ENCODE data around the gene ETDC.

Gene ETDC

DNA sequence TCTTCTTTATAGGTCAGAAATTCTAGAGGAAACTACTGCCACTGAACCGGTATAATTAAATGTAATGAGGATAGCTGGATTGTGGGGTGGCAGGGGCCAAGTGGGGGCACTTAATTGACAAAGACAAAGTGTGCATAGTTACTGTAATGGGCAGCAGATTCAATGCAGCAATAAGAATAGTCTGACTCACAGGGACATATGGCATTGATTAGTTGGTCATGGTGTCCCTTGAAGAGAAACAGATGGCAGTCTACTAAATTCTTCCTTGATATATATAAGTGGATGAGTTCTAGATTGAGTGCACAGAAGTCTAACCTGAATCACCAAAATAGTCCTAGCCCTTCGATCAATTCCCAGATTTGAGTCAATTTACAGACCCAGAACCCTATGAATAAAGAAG is 31.6 kb downstream of the ETDC start:
- H3K9me3 ChIP-seq (ENCODE audit: control insufficient read depth in 5 of 5, low read length in 5 of 5) = no peaks in the 10 kb centered on the region
- H3K4me3 ChIP-seq (ENCODE audit: low read depth in 1 of 5, low read length in 5 of 5) = peak overlapping the region; percentile 7 to 84 (median 13)
- H3K27ac ChIP-seq (ENCODE audit: low read depth, low read length) = no peak overlapping the region
- no peak overlapping the region for H3K9ac ChIP-seq (ENCODE audit: low read length in 5 of 5)
- H3K27me3 ChIP-seq (ENCODE audit: control insufficient read depth in 5 of 5, insufficient read depth in 4 of 5, low read length in 5 of 5) = peaks cover 0 to 3% (median 0%) of the 10 kb centered on the region in 5 donors
- no peaks in the 10 kb centered on the region for H3K36me3 ChIP-seq (ENCODE audit: control insufficient read depth in 5 of 5, insufficient read depth in 5 of 5, low read length in 5 of 5)
- H3K4me1 ChIP-seq (ENCODE audit: control insufficient read depth in 5 of 5, insufficient read depth in 5 of 5, low read length in 5 of 5) = peaks cover 0 to 61% (median 52%) of the 10 kb centered on the region in 5 donors

DNA sequence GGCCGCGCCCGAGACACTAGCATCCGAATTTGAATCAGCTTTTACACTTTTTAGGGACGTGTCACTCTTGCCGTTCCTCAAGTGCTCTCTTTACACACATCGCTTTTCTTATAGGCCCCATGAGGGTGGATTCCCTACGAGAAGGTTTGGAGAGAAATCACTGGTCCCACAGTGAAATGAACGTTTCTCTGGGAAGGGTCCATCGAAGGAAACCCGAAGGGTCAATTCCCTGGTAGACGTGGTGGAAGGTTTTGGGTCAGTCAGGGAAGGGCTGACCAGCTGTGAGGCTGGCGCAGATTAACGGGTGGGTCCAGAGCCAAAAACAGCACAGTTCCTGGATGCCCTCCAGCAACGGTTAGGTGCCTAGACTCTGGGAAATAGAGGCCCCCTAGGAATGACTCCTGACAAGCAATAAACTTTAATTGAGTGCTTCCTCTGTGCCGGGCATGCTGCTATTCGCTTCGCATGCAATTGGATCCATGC is 35.9 kb downstream of the ETDC start:
- Histone ChIP-seq H3K9me3 (ENCODE audit: control insufficient read depth in 5 of 5, low read length in 5 of 5) (no peaks in the 10 kb centered on the region), H3K36me3 (ENCODE audit: control insufficient read depth in 5 of 5, insufficient read depth in 5 of 5, low read length in 5 of 5) (peaks cover 2 to 17% (median 4%) of the 10 kb centered on the region in 5 donors), H3K27me3 (ENCODE audit: control insufficient read depth in 5 of 5, insufficient read depth in 4 of 5, low read length in 5 of 5) (peaks cover 0 to 2% (median 0%) of the 10 kb centered on the region in 5 donors), H3K27ac (ENCODE audit: low read depth, low read length) (peak overlapping the region; percentile 70), H3K4me1 (ENCODE audit: control insufficient read depth in 5 of 5, insufficient read depth in 5 of 5, low read length in 5 of 5) (peaks cover 0 to 42% (median 39%) of the 10 kb centered on the region in 5 donors), H3K9ac (ENCODE audit: low read length in 5 of 5) (peak overlapping the region; percentile 8 to 81 (median 65)), H3K4me3 (ENCODE audit: low read depth in 1 of 5, low read length in 5 of 5) (peak overlapping the region; percentile 74 to 84 (median 78))

DNA sequence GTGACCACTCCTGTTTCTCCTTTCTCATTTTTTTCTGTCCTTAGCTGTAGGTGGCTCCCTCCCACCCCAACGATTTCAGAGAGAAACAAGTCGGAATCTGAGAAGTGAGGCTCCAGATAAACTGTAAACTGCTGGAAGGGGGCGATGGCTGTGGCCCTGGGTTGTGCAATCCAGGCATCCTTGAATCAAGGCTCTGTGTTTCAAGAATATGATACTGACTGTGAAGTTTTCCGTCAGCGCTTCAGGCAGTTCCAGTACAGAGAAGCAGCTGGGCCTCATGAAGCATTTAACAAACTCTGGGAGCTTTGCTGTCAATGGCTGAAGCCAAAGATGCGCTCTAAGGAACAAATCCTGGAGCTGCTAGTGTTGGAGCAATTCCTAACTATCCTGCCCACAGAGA is 37.7 kb downstream of the ETDC start:
- H3K9ac ChIP-seq (ENCODE audit: low read length in 5 of 5) = no peak overlapping the region
- no peak overlapping the region for H3K27ac ChIP-seq (ENCODE audit: low read depth, low read length)
- H3K36me3 ChIP-seq (ENCODE audit: control insufficient read depth in 5 of 5, insufficient read depth in 5 of 5, low read length in 5 of 5) = peaks cover 3 to 28% (median 10%) of the 10 kb centered on the region in 5 donors
- H3K4me1 ChIP-seq (ENCODE audit: control insufficient read depth in 5 of 5, insufficient read depth in 5 of 5, low read length in 5 of 5) = peaks cover 0 to 24% (median 21%) of the 10 kb centered on the region in 5 donors
- no peaks in the 10 kb centered on the region for H3K9me3 ChIP-seq (ENCODE audit: control insufficient read depth in 5 of 5, low read length in 5 of 5)
- H3K4me3 ChIP-seq (ENCODE audit: low read depth in 1 of 5, low read length in 5 of 5) = no peak overlapping the region
- H3K27me3 ChIP-seq (ENCODE audit: control insufficient read depth in 5 of 5, insufficient read depth in 4 of 5, low read length in 5 of 5) = peaks cover 0 to 2% (median 0%) of the 10 kb centered on the region in 5 donors

DNA sequence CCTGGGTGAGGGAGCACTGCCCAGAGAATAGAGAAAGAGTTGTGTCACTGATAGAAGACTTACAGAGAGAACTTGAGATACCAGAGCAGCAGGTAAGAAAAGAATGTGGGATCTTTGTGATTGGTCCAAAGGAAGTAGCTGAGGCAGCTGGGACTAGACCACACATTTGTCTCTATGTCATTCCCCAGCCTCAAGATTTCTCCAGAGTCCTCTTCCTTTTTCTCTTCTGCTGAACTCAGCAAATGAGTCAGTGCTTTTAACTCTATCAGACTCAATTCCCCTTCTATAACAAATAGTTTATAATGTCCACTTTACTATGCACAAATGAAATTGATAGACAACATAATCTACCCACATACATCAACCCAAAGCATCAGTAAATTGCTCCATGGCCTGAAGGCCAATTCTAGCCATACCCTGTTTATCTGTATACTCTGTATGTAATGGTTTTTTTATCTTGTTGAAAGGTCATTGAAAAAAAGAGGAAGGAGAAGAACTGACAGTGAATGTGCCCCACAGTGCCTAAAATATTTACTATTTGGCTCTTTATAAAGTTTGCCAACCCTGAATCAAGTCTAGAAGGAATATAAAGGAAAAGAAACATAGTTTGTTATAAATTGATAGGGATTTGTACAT is 38.2 kb downstream of the ETDC start:
- peaks cover 0 to 19% (median 16%) of the 10 kb centered on the region in 5 donors for H3K4me1 ChIP-seq (ENCODE audit: control insufficient read depth in 5 of 5, insufficient read depth in 5 of 5, low read length in 5 of 5)
- no peak overlapping the region for H3K4me3 ChIP-seq (ENCODE audit: low read depth in 1 of 5, low read length in 5 of 5)
- H3K27ac ChIP-seq (ENCODE audit: low read depth, low read length) = no peak overlapping the region
- H3K9me3 ChIP-seq (ENCODE audit: control insufficient read depth in 5 of 5, low read length in 5 of 5) = no peaks in the 10 kb centered on the region
- H3K36me3 ChIP-seq (ENCODE audit: control insufficient read depth in 5 of 5, insufficient read depth in 5 of 5, low read length in 5 of 5) = peaks cover 3 to 28% (median 10%) of the 10 kb centered on the region in 5 donors
- no peak overlapping the region for H3K9ac ChIP-seq (ENCODE audit: low read length in 5 of 5)
- peaks cover 0 to 1% (median 0%) of the 10 kb centered on the region in 5 donors for H3K27me3 ChIP-seq (ENCODE audit: control insufficient read depth in 5 of 5, insufficient read depth in 4 of 5, low read length in 5 of 5)

DNA sequence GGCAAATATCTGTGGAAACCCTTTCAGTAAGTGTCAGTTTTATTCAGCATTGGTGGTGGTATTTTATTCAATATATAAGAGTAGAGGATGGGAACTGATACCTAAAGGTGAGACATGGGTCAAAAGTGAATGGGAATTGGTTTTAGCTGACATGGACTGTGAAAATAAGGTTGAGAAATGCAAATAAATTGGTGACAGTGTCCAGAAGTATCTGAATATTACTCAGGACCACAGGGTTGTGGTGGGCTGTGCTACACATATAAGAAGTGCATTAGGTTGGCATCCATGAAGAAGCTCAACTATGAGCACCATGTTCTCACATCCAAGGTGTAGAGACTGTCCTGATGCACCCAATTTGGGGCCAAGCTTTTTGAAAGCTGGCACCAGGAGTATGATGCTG is 45.0 kb downstream of the ETDC start:
- peaks cover 2 to 24% (median 10%) of the 10 kb centered on the region in 5 donors for H3K36me3 ChIP-seq (ENCODE audit: control insufficient read depth in 5 of 5, insufficient read depth in 5 of 5, low read length in 5 of 5)
- no peaks in the 10 kb centered on the region for H3K4me1 ChIP-seq (ENCODE audit: control insufficient read depth in 5 of 5, insufficient read depth in 5 of 5, low read length in 5 of 5)
- no peak overlapping the region for H3K9ac ChIP-seq (ENCODE audit: low read length in 5 of 5)
- no peaks in the 10 kb centered on the region for H3K9me3 ChIP-seq (ENCODE audit: control insufficient read depth in 5 of 5, low read length in 5 of 5)
- no peak overlapping the region for H3K27ac ChIP-seq (ENCODE audit: low read depth, low read length)
- no peaks in the 10 kb centered on the region for H3K27me3 ChIP-seq (ENCODE audit: control insufficient read depth in 5 of 5, insufficient read depth in 4 of 5, low read length in 5 of 5)
- H3K4me3 ChIP-seq (ENCODE audit: low read depth in 1 of 5, low read length in 5 of 5) = no peak overlapping the region
